ENCODE results near the gene SIRPG. TPM values are rescaled to one million over a fixed set of nuclear protein-coding genes. Genes with fewer than 3 reads are reported as not detected.
A peak's percentile ranks its signal among the peaks of the same experiment; 100 is the strongest.

Gene SIRPG
- total RNA-seq, 1 donor from 2014 or later = 0.97 TPM

DNA sequence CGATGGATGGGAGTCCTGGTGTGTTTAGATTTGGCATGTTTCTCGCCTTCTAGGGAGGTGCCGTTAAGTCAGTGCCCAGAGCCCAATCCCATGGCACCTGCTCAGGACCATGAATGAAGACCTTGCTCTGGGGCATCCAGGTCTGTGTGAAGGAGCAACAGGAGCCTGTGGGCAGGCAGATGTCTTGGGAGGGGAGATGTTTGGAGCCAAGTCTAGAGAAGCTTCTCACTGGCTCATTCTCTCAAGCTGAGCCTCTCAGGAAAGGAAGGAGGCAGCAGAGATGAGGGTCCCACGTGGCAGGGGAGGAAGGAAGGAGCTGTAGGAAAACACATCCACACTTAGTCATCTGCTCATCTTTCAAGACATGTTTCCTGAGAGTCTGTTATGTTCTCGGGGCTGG is 28.3 kb downstream of the SIRPG start:
- H3K4me3 ChIP-seq = no peak overlapping the region
- ATAC-seq = no peak
- H3K36me3 ChIP-seq = no peaks in the 10 kb centered on the region
- no peak overlapping the region for H3K27ac ChIP-seq
- intact Hi-C loops (cut with DNase I) = no loop called here
- TF ChIP-seq, protein P1, sequence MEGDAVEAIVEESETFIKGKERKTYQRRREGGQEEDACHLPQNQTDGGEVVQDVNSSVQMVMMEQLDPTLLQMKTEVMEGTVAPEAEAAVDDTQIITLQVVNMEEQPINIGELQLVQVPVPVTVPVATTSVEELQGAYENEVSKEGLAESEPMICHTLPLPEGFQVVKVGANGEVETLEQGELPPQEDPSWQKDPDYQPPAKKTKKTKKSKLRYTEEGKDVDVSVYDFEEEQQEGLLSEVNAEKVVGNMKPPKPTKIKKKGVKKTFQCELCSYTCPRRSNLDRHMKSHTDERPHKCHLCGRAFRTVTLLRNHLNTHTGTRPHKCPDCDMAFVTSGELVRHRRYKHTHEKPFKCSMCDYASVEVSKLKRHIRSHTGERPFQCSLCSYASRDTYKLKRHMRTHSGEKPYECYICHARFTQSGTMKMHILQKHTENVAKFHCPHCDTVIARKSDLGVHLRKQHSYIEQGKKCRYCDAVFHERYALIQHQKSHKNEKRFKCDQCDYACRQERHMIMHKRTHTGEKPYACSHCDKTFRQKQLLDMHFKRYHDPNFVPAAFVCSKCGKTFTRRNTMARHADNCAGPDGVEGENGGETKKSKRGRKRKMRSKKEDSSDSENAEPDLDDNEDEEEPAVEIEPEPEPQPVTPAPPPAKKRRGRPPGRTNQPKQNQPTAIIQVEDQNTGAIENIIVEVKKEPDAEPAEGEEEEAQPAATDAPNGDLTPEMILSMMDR (IDR thresholded peaks at IDR 0.05) = no peak
- no peaks in the 10 kb centered on the region for H3K4me1 ChIP-seq
- H3K27me3 ChIP-seq (ENCODE audit: low read depth) = peaks cover 3% of the 10 kb centered on the region
- no peaks in the 10 kb centered on the region for H3K9me3 ChIP-seq
- DNase-seq = no peak

DNA sequence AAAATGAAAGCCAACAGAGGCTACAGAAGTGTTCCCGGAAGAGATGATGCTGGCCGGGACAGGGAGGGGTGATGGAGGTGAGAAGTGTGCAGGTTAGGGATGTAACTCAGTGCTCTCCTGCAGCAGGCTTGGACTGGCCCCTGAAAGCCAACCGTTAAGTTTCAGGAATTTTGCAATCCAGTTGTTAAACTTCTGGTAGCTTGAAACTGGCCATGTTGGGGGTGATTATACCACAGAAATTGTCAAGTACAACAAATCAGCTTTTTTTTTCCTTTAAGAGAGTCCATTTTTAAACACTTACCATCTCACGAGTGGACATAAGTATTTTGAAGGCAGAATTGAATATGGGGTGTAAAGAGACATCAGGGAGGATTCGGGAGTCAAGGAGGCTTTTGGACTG is 29.0 kb downstream of the SIRPG start:
- H3K36me3 ChIP-seq = no peaks in the 10 kb centered on the region
- H3K27ac ChIP-seq = no peak overlapping the region
- ATAC-seq (no peak), DNase-seq (no peak)
- TF ChIP-seq, protein P1 (IDR thresholded peaks at IDR 0.05) = no peak
- peaks cover 3% of the 10 kb centered on the region for H3K27me3 ChIP-seq (ENCODE audit: low read depth)
- no peak overlapping the region for H3K4me3 ChIP-seq
- H3K4me1 ChIP-seq = peaks cover 3% of the 10 kb centered on the region
- H3K9me3 ChIP-seq = no peaks in the 10 kb centered on the region
- intact Hi-C loops (cut with DNase I) = no loop called here

DNA sequence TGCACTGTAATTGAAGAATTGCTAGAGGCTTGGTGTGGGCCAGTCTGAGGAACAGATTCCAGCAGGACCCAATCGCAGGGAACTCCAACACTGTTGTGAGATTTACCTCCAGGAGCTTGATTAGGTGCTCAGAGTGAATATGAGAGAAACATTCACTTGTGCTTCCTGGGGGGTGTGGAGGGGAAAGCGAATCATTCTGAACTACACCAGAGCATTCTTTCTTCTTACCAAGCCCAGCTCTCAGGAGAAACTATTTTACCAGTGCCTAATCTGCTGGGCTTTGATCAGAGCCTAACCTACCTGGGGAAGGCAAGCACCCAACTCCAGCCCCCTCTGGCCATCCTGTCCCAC is 30.4 kb downstream of the SIRPG start:
- ATAC-seq = no peak
- no peaks in the 10 kb centered on the region for H3K9me3 ChIP-seq
- no peak overlapping the region for H3K27ac ChIP-seq
- peaks cover 3% of the 10 kb centered on the region for H3K27me3 ChIP-seq (ENCODE audit: low read depth)
- H3K4me3 ChIP-seq = no peak overlapping the region
- TF ChIP-seq, protein P1 (IDR thresholded peaks at IDR 0.05) = no peak
- intact Hi-C loops (cut with DNase I) = no loop called here
- H3K36me3 ChIP-seq = no peaks in the 10 kb centered on the region
- peaks cover 17% of the 10 kb centered on the region for H3K4me1 ChIP-seq
- DNase-seq = no peak

DNA sequence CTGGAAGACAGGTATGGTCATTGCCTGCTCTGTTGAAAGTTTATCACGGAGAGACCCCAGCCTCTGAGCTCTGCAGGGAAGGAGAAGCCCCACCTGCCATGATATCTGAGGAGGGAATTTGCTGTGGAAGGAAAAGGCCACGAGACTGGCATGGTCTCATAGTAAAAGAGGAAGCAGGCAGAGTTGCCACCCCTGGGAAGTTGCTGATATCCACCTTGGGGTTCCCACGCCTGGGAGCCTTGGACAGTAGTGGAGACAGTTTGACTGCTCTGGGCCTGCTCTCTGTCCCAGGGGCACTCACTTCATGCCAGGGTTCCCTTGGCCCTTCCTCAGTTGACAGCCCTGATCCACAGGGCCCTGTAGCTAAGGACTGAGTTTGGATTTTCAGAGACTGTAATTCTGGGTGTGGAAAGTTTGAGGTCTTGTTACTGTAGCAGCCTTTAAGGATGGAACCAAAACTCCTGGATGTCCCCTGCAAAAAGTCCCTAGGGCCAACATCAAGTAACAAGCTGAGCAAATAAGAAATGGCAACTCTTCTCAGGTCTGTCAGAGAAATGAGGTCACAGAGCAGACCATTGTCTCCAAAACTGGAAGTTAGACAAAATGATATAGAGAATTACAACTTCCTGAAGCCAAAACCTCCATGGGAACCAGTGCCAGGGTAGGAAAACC is 30.9 kb downstream of the SIRPG start:
- Histone ChIP-seq H3K9me3 (no peaks in the 10 kb centered on the region), H3K36me3 (no peaks in the 10 kb centered on the region), H3K27ac (no peak overlapping the region), H3K4me1 (peaks cover 19% of the 10 kb centered on the region), H3K27me3 (ENCODE audit: low read depth) (peaks cover 3% of the 10 kb centered on the region), H3K4me3 (no peak overlapping the region)
- DNase-seq = no peak
- TF ChIP-seq, protein P1 (IDR thresholded peaks at IDR 0.05) = no peak
- intact Hi-C loops (cut with DNase I) = no loop called here
- ATAC-seq = peak in 1 of 2 donors; percentile 16

DNA sequence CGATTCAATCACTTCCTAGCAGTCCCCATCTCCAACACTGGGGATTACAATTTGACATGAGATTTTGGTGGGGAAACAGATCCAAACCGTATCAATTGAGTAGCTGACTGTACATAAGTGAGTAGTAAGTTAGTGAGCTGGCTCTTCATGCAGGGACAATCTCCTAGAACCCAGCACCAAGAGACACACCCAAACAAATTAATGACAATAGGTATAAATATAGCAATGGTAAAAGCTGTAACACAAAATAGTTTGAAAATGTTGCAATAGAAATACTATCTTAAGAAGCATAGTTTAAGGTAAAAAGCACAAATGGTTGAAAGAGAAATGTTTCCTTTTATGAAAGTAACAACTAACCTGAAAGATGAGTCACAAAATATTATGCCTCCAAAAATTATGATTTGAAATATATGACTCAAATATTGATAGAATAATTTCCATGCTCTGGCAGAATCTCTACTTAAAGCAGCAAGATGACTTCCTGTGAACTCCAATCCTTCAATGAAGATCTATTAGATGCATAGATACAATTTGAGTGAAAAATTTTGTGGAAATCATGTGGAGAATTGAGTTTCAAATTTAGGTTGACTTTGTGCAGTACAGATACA is 32.4 kb downstream of the SIRPG start:
- Histone ChIP-seq H3K9me3 (no peaks in the 10 kb centered on the region), H3K4me3 (no peak overlapping the region), H3K36me3 (no peaks in the 10 kb centered on the region), H3K27ac (no peak overlapping the region), H3K4me1 (peaks cover 19% of the 10 kb centered on the region), H3K27me3 (ENCODE audit: low read depth) (peaks cover 3% of the 10 kb centered on the region)
- DNase-seq (no peak), ATAC-seq (no peak)
- intact Hi-C loops (cut with DNase I) = no loop called here
- TF ChIP-seq, protein P1 (IDR thresholded peaks at IDR 0.05) = no peak
